Calu3 (cell line): ENCODE data around the gene PCDHGB4. TPM values are rescaled to one million over a fixed set of nuclear protein-coding genes. Genes with fewer than 3 reads are reported as not detected.

Experiments used
- BruUV-seq: library from RNA; stranded (reverse); fragments of 400-500 nt; replicated peaks from 2 replicates; lab custom pipeline; 2021; lab: Mats Ljungman, UMichigan
- CTCF ChIA-PET: fragments of 300-600 bp; sonication (Branson Sonifier 250); formaldehyde crosslinking; loops from one replicate; lab custom pipeline; 2022; ENCODE audit warnings: antibody characterized with exemption; lab: Charles Lee
- DNase-seq: peaks from one replicate; pipeline ENCODE4 v3.0.0; 2022
- H3K27ac Mint-ChIP-seq: one replicate; pipeline ENCODE4 v1.8.0; 2022; ENCODE audit warnings: mixed read lengths; ENCODE audit not compliant: unreplicated experiment
- H3K27me3 Mint-ChIP-seq: one replicate; pipeline ENCODE4 v1.8.0; 2022; ENCODE audit warnings: mixed read lengths; ENCODE audit not compliant: unreplicated experiment
- H3K36me3 Mint-ChIP-seq: one replicate; pipeline ENCODE4 v1.8.0; 2022; ENCODE audit warnings: mild to moderate bottlenecking, moderate library complexity, mixed read lengths; ENCODE audit not compliant: insufficient read depth, unreplicated experiment
- H3K4me1 Mint-ChIP-seq: one replicate; pipeline ENCODE4 v1.8.0; 2022; ENCODE audit warnings: mild to moderate bottlenecking, low read depth, mixed read lengths; ENCODE audit not compliant: unreplicated experiment
- H3K4me3 Mint-ChIP-seq: one replicate; pipeline ENCODE4 v1.8.0; 2022; ENCODE audit warnings: mild to moderate bottlenecking, low read depth, moderate library complexity, mixed read lengths; ENCODE audit not compliant: unreplicated experiment
- H3K9me3 Mint-ChIP-seq: one replicate; pipeline ENCODE4 v1.8.0; 2022; ENCODE audit warnings: low read depth, mixed read lengths; ENCODE audit not compliant: unreplicated experiment
- CTCF ChIP-seq: fragments of 200-600 bp; IDR thresholded peaks from one replicate; pipeline ENCODE4 v1.8.0; 2022; ENCODE audit warnings: antibody characterized with exemption; ENCODE audit not compliant: unreplicated experiment
- intact Hi-C: fragments of 100-400 bp; cut with micrococcal nuclease; formaldehyde crosslinking; loops from one replicate; pipeline ENCODE4 v1.10.0; 2022; ENCODE audit not compliant: unreplicated experiment
- total RNA-seq: library from RNA; stranded (reverse); gene quantifications from 2 replicates; pipeline ENCODE4 v1.2.3, GENCODE V29; 2022

The PCDHGB4 gene
- total RNA-seq, 1 experiment from 2014 or later: 8.2 TPM

GRCh38 chr5:141349917-141350619 lies 37.4 kb upstream of the PCDHGB4 start, which contains the start of gene PCDHGB1:
Gene PCDHGB1, plus strand, starts transcription at chr5:141350099. Its CDS starts 162 bp downstream, at chr5:141350261.
- DNase-seq: no peak
- H3K9me3 Mint-ChIP-seq: peaks cover 16% of the 10 kb centered on the region
- no peaks in the 10 kb centered on the region for H3K4me1 Mint-ChIP-seq
- intact Hi-C loops: no loop called here
- peaks cover 5% of the 10 kb centered on the region for H3K36me3 Mint-ChIP-seq
- no peak within 1 kb of the TSS for H3K4me3 Mint-ChIP-seq
- no peaks in the 10 kb centered on the region for H3K27me3 Mint-ChIP-seq
- no peak for TF ChIP-seq CTCF
- no peak within 1 kb of the TSS for H3K27ac Mint-ChIP-seq
- CTCF ChIA-PET: interaction anchor here (0.8 kb wide), 1 partner anchor 158 kb away, joined by 3 read pairs; the partner anchor contains the start of gene PCDHB10
- BruUV-seq: no TSS peak

DNA sequence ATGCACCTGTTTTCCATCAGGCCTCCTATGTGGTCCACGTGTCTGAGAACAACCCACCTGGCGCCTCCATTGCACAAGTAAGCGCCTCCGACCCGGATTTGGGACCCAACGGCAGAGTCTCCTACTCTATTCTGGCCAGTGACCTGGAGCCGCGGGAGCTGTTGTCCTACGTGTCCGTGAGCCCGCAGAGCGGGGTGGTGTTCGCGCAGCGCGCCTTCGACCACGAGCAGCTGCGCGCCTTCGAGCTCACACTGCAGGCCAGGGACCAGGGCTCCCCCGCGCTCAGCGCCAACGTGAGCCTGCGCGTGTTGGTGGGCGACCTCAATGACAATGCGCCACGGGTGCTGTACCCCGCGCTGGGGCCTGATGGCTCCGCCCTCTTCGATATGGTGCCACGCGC lies 35.9 kb upstream of the PCDHGB4 start:
- Mint-ChIP-seq H3K36me3 (peaks cover 5% of the 10 kb centered on the region), H3K27me3 (no peaks in the 10 kb centered on the region), H3K9me3 (peaks cover 14% of the 10 kb centered on the region), H3K27ac (no peak overlapping the region), H3K4me1 (no peaks in the 10 kb centered on the region), H3K4me3 (no peak overlapping the region)
- CTCF ChIA-PET: no interaction called here
- BruUV-seq: no TSS peak
- no peak for TF ChIP-seq CTCF
- intact Hi-C loops: no loop called here
- DNase-seq: no peak

- no TSS peak for BruUV-seq
- no peaks in the 10 kb centered on the region for H3K4me1 Mint-ChIP-seq
- no peak within 1 kb of the TSS for H3K4me3 Mint-ChIP-seq
- H3K27me3 Mint-ChIP-seq: no peaks in the 10 kb centered on the region
- no peak for TF ChIP-seq CTCF
- no peak within 1 kb of the TSS for H3K27ac Mint-ChIP-seq
- H3K9me3 Mint-ChIP-seq: peaks cover 19% of the 10 kb centered on the region
- peaks cover 5% of the 10 kb centered on the region for H3K36me3 Mint-ChIP-seq
- intact Hi-C loops: no loop called here
- DNase-seq: no peak
- CTCF ChIA-PET: interaction anchor here (0.5 kb wide), 1 partner anchor 53 kb away, joined by 3 read pairs; no protein-coding TSS in a partner anchor
Measured at GRCh38 chr5:141354900-141355469, 32.5 kb upstream of the PCDHGB4 start, which contains the start of gene PCDHGA4. Gene PCDHGA4, plus strand, starts transcription at chr5:141355021. Its CDS starts 87 bp downstream, at chr5:141355108.

GRCh38 chr5:141355641-141356040 lies 31.9 kb upstream of the PCDHGB4 start:
- intact Hi-C loops: no loop called here
- H3K27ac Mint-ChIP-seq: no peak overlapping the region
- H3K4me1 Mint-ChIP-seq: no peaks in the 10 kb centered on the region
- CTCF ChIA-PET: interaction anchor here (0.5 kb wide), 1 partner anchor 54 kb away, joined by 3 read pairs; no protein-coding TSS in a partner anchor
- H3K9me3 Mint-ChIP-seq: peaks cover 18% of the 10 kb centered on the region
- TF ChIP-seq CTCF: no peak
- H3K36me3 Mint-ChIP-seq: no peaks in the 10 kb centered on the region
- H3K4me3 Mint-ChIP-seq: no peak overlapping the region
- no TSS peak for BruUV-seq
- no peaks in the 10 kb centered on the region for H3K27me3 Mint-ChIP-seq
- DNase-seq: no peak
